ENCODE measurements around the gene ATP4A.

Gene ATP4A

DNA sequence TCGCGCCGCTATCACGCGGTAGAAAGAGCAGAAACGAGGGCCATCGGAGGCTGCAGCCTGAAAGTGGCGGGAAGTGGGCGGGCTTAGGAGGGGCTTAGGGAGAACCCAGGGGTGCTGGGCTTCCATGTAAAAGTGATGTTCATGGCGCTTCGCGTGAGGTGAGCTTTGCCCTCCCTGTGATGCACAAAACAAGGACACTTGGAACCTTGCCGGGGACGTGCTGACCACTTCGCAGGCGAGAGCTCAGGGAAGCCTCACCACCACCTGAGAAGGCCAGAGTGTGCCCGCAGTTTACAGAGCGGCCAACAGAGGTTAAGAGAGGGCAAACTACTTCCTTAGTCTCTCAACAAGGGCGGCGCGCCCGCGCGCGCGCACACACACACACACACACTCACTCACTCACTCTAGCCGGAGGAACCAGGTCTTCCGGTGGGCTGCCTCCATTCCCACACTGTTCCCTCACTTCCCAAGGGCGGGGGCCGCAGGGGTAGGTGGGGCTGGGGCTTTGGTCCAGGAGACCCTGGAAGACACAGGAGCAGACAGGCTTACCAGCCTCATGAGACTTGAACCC, 29.6 kb downstream of the ATP4A start:
- Histone ChIP-seq H3K9me2 (replicated peaks; ENCODE audit: low read depth, low read length) (no peaks in the 10 kb centered on the region), H4K20me1 (ENCODE audit: insufficient read depth, low read length, poor library complexity, severe bottlenecking) (no peaks in the 10 kb centered on the region), H3K36me3 (ENCODE audit: insufficient read depth, low read length) (no peaks in the 10 kb centered on the region), H3K9ac (ENCODE audit: low read depth, low read length, poor library complexity, severe bottlenecking) (no peak overlapping the region), H2AFZ (ENCODE audit: low read length) (no peak overlapping the region), H3K79me2 (ENCODE audit: insufficient read depth, low read length) (no peaks in the 10 kb centered on the region), H3F3A (ENCODE audit: low read depth) (no peaks in the 10 kb centered on the region), H3K4me1 (ENCODE audit: insufficient read depth, low read length, poor library complexity, severe bottlenecking) (peaks cover 6% of the 10 kb centered on the region), H3K4me3 (ENCODE audit: low read length, poor library complexity, severe bottlenecking) (no peak overlapping the region), H3K4me2 (ENCODE audit: low read depth, low read length, poor library complexity, severe bottlenecking) (no peak overlapping the region), H3K27me3 (ENCODE audit: insufficient read depth, low read length, poor library complexity, severe bottlenecking) (no peaks in the 10 kb centered on the region), H3K9me3 (ENCODE audit: insufficient read depth, low read depth, low read length) (no peaks in the 10 kb centered on the region)
- TF ChIP-seq EZH2phosphoT487 (IDR thresholded peaks at IDR 0.05; ENCODE audit: borderline replicate concordance), result no peak
- TF ChIP-seq, protein P1, sequence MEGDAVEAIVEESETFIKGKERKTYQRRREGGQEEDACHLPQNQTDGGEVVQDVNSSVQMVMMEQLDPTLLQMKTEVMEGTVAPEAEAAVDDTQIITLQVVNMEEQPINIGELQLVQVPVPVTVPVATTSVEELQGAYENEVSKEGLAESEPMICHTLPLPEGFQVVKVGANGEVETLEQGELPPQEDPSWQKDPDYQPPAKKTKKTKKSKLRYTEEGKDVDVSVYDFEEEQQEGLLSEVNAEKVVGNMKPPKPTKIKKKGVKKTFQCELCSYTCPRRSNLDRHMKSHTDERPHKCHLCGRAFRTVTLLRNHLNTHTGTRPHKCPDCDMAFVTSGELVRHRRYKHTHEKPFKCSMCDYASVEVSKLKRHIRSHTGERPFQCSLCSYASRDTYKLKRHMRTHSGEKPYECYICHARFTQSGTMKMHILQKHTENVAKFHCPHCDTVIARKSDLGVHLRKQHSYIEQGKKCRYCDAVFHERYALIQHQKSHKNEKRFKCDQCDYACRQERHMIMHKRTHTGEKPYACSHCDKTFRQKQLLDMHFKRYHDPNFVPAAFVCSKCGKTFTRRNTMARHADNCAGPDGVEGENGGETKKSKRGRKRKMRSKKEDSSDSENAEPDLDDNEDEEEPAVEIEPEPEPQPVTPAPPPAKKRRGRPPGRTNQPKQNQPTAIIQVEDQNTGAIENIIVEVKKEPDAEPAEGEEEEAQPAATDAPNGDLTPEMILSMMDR (conservative IDR thresholded peaks at IDR 0.05; ENCODE audit: low read length), result no peak

DNA sequence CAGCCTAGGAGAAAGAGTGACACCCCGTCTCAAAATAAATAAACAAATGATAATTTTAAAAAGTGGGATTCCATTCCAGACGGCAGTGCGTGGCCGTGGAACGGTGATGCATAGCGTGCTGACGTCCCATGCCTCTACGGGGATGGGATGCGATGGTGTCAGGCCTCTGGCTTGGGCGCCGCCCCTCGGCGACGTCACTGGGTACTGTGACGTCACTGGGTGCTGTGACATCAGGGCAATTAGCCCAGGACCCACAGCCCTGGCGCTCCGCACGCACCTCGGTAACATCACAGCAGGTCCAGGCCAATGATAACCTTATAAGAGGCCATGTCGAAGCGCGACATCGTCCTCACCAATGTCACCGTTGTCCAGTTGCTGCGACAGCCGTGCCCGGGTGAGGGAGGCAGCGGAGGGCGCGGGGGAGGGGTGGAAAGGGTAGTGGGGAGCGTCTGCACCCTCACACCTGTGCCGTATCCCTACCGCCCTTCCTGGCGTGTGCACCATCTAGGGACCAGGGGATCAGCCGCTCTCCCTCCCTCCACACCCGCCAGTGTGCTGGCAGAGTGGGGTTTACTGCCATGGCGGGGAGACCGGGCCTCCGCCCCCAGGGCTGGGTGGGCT, 30.1 kb downstream of the ATP4A start, which contains the start of gene GAPDHS:
Gene GAPDHS (plus strand): TSS at position 256 of the 621 bp plus-strand sequence. CDS start 72 bp downstream, at position 328.
- H3K4me1 ChIP-seq (ENCODE audit: insufficient read depth, low read length, poor library complexity, severe bottlenecking), result peaks cover 6% of the 10 kb centered on the region
- H3K79me2 ChIP-seq (ENCODE audit: insufficient read depth, low read length), result no peaks in the 10 kb centered on the region
- no peaks in the 10 kb centered on the region for H3F3A ChIP-seq (ENCODE audit: low read depth)
- H3K9ac ChIP-seq (ENCODE audit: low read depth, low read length, poor library complexity, severe bottlenecking), result no peak within 1 kb of the TSS
- H2AFZ ChIP-seq (ENCODE audit: low read length), result no peak within 1 kb of the TSS
- no peak within 1 kb of the TSS for H3K4me3 ChIP-seq (ENCODE audit: low read length, poor library complexity, severe bottlenecking)
- no peaks in the 10 kb centered on the region for H4K20me1 ChIP-seq (ENCODE audit: insufficient read depth, low read length, poor library complexity, severe bottlenecking)
- H3K9me3 ChIP-seq (ENCODE audit: insufficient read depth, low read depth, low read length), result no peaks in the 10 kb centered on the region
- H3K9me2 ChIP-seq (replicated peaks; ENCODE audit: low read depth, low read length), result no peaks in the 10 kb centered on the region
- H3K4me2 ChIP-seq (ENCODE audit: low read depth, low read length, poor library complexity, severe bottlenecking), result no peak within 1 kb of the TSS
- H3K27me3 ChIP-seq (ENCODE audit: insufficient read depth, low read length, poor library complexity, severe bottlenecking), result no peaks in the 10 kb centered on the region
- H3K36me3 ChIP-seq (ENCODE audit: insufficient read depth, low read length), result no peaks in the 10 kb centered on the region
- TF ChIP-seq, protein P1 (conservative IDR thresholded peaks at IDR 0.05; ENCODE audit: low read length), result no peak
- TF ChIP-seq EZH2phosphoT487 (IDR thresholded peaks at IDR 0.05; ENCODE audit: borderline replicate concordance), result no peak

DNA sequence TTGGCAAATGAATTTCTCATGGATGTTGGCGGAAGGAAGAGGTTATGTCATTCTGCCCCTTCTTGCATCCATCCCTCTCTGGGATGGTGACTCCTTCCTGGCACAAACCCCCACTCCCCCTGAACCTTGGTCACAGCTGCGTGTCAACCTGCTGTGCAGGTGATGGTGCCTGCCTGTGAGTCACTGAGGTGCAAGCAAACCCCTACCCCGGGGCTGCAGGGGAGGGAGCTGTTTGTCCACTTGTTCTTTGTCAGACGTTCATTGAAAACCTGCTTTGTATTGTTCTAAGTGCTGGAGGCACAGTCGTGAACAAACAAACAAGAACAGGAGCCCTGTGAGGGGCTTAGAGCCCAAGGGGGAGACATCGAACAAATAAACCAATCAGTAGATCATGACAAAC, 32.2 kb downstream of the ATP4A start:
- TF ChIP-seq EZH2phosphoT487 (IDR thresholded peaks at IDR 0.05; ENCODE audit: borderline replicate concordance), result no peak
- TF ChIP-seq, protein P1 (conservative IDR thresholded peaks at IDR 0.05; ENCODE audit: low read length), result no peak
- Histone ChIP-seq H3K9ac (ENCODE audit: low read depth, low read length, poor library complexity, severe bottlenecking) (no peak overlapping the region), H3F3A (ENCODE audit: low read depth) (no peaks in the 10 kb centered on the region), H3K4me2 (ENCODE audit: low read depth, low read length, poor library complexity, severe bottlenecking) (no peak overlapping the region), H3K9me2 (replicated peaks; ENCODE audit: low read depth, low read length) (no peaks in the 10 kb centered on the region), H3K36me3 (ENCODE audit: insufficient read depth, low read length) (no peaks in the 10 kb centered on the region), H3K79me2 (ENCODE audit: insufficient read depth, low read length) (no peaks in the 10 kb centered on the region), H2AFZ (ENCODE audit: low read length) (no peak overlapping the region), H3K9me3 (ENCODE audit: insufficient read depth, low read depth, low read length) (no peaks in the 10 kb centered on the region), H3K27me3 (ENCODE audit: insufficient read depth, low read length, poor library complexity, severe bottlenecking) (no peaks in the 10 kb centered on the region), H3K4me3 (ENCODE audit: low read length, poor library complexity, severe bottlenecking) (no peak overlapping the region), H3K4me1 (ENCODE audit: insufficient read depth, low read length, poor library complexity, severe bottlenecking) (no peaks in the 10 kb centered on the region), H4K20me1 (ENCODE audit: insufficient read depth, low read length, poor library complexity, severe bottlenecking) (no peaks in the 10 kb centered on the region)

Data from Loucy (cell line).